Eye (tissue), 1 donor: ENCODE results near the gene NCAPD3.
"Not testable (repeated sequence)": the region's sequence is repeated elsewhere in the genome, so short reads cannot be mapped to it uniquely, and the experiment has no call there.

Source experiments
- DNase-seq: peaks from one replicate; pipeline ENCODE4 v3.0.0-alpha.2; 2015

NCAPD3 gene

GRCh38 chr11:134126217-134126822 is 97.4 kb downstream of the NCAPD3 start:
- DNase-seq, result no peak

GRCh38 chr11:134125507-134125906 is 98.3 kb downstream of the NCAPD3 start:
- peak; percentile 64 for DNase-seq

- peak; percentile 80 for DNase-seq
These were observed 98.9 kb downstream of the NCAPD3 start for GRCh38 chr11:134124660-134125451.

GRCh38 chr11:134120921-134121526 is 102.7 kb downstream of the NCAPD3 start:
- peak; percentile 71 for DNase-seq

- DNase-seq, result peak; percentile 80
These were observed 103.5 kb downstream of the NCAPD3 start for GRCh38 chr11:134120143-134120850.

GRCh38 chr11:134119094-134119493 is 104.7 kb downstream of the NCAPD3 start:
- DNase-seq, result no peak

- peak; percentile 90 for DNase-seq
These were observed 105.8 kb downstream of the NCAPD3 start for GRCh38 chr11:134118006-134118405.

GRCh38 chr11:134116210-134116609 is 107.6 kb downstream of the NCAPD3 start:
- DNase-seq, result no peak

GRCh38 chr11:134113787-134114186 is 110.0 kb downstream of the NCAPD3 start:
- not testable (repeated sequence) for DNase-seq

GRCh38 chr11:134110252-134110815 is 113.4 kb downstream of the NCAPD3 start:
- DNase-seq, result no peak
